MV-4-11 (cell line): ENCODE data around the gene TAPT1.
"Not testable (repeated sequence)": the region's sequence is repeated elsewhere in the genome, so short reads cannot be mapped to it uniquely, and the experiment has no call there.

Source experiments
- DNase-seq: peaks from one replicate; lab custom pipeline; 2025; lab: John Stamatoyannopoulos, UW

TAPT1 gene

GRCh38 chr4:16171831-16172230 lies 54.4 kb downstream of the TAPT1 start:
- no peak for DNase-seq

- no peak for DNase-seq
Observed at GRCh38 chr4:16169490-16169889, 56.8 kb downstream of the TAPT1 start.

- DNase-seq = no peak
Observed at GRCh38 chr4:16168710-16169388, 57.4 kb downstream of the TAPT1 start.

- no peak for DNase-seq
Observed at GRCh38 chr4:16168144-16168543, 58.1 kb downstream of the TAPT1 start.

- DNase-seq = no peak
Observed at GRCh38 chr4:16165931-16166330, 60.3 kb downstream of the TAPT1 start.

- no peak for DNase-seq
Observed at GRCh38 chr4:16162891-16163290, 63.4 kb downstream of the TAPT1 start.

GRCh38 chr4:16161851-16162408 lies 64.3 kb downstream of the TAPT1 start:
- no peak for DNase-seq

GRCh38 chr4:16160457-16160856 lies 65.8 kb downstream of the TAPT1 start:
- no peak for DNase-seq

- DNase-seq = no peak
Observed at GRCh38 chr4:16159286-16159685, 67.0 kb downstream of the TAPT1 start.

- no peak for DNase-seq
Observed at GRCh38 chr4:16158504-16158852, 67.8 kb downstream of the TAPT1 start.

- no peak for DNase-seq
Observed at GRCh38 chr4:16157609-16158503, 68.4 kb downstream of the TAPT1 start.

- DNase-seq = no peak
Observed at GRCh38 chr4:16155528-16156169, 70.6 kb downstream of the TAPT1 start.

GRCh38 chr4:16154451-16154850 lies 71.8 kb downstream of the TAPT1 start:
- DNase-seq = no peak

- DNase-seq = no peak
Observed at GRCh38 chr4:16150716-16151115, 75.6 kb downstream of the TAPT1 start.

- not testable (repeated sequence) for DNase-seq
Observed at GRCh38 chr4:16144913-16145312, 81.4 kb downstream of the TAPT1 start.

- DNase-seq = no peak
Observed at GRCh38 chr4:16142598-16143310, 83.5 kb downstream of the TAPT1 start.

GRCh38 chr4:16140879-16141249 lies 85.4 kb downstream of the TAPT1 start:
- DNase-seq = no peak

GRCh38 chr4:16140231-16140878 lies 85.9 kb downstream of the TAPT1 start:
- no peak for DNase-seq

- DNase-seq = no peak
Observed at GRCh38 chr4:16139066-16139945, 87.0 kb downstream of the TAPT1 start.

GRCh38 chr4:16136827-16137226 lies 89.4 kb downstream of the TAPT1 start:
- DNase-seq = no peak

GRCh38 chr4:16136311-16136710 lies 90.0 kb downstream of the TAPT1 start:
- DNase-seq = no peak
